ENCODE measurements around the gene SH2D5. TPM values are rescaled to one million over a fixed set of nuclear protein-coding genes. Genes with fewer than 3 reads are reported as not detected.

Gene SH2D5
- total RNA-seq, 1 donor from 2014 or later = 3.4 TPM

DNA sequence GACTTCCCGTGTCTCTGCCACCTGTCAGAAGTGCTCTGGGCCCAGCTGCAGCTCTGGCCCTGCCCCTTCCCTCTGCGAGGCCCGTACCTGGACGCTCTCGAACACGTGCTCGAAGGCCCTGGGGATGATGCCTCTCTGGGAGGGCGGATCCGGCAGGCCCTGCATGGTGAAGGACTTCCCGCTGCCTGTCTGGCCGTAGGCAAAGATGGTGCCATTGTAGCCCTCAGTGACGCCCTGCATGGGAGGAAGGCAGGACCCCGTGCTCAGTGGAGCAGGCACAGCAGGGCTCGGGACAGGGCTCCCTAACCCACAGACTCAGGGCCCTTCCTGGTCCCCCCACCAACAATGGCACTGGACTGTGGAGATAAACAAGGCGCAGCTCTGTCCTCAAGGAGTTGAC lies 17.1 kb downstream of the SH2D5 start:
- DNase-seq (ENCODE audit: low read depth, low spot score) = no peak

DNA sequence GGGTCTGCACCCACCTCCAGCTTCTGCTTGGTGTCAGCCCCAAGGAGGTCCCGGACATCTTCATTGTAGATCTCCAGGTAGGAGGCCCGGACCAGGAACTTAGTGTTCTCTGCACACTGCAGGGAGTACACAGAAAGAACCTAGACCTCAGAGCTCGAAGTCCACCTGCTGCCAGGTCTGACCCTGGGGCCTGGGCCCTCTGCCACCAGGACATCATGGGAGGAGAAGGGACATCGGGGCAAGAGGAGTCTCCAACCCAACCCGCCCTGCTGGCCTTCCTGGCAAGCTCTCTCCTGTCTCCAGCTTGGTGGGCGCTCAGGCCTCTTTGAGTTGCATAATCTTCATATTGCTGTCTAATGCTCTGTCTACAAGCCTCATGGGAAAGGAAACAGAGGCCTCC lies 19.1 kb downstream of the SH2D5 start:
- no peak for DNase-seq (ENCODE audit: low read depth, low spot score)

GRCh38 chr1:20712215-20712577 lies 20.3 kb downstream of the SH2D5 start:
- DNase-seq (ENCODE audit: low read depth, low spot score) = no peak

DNA sequence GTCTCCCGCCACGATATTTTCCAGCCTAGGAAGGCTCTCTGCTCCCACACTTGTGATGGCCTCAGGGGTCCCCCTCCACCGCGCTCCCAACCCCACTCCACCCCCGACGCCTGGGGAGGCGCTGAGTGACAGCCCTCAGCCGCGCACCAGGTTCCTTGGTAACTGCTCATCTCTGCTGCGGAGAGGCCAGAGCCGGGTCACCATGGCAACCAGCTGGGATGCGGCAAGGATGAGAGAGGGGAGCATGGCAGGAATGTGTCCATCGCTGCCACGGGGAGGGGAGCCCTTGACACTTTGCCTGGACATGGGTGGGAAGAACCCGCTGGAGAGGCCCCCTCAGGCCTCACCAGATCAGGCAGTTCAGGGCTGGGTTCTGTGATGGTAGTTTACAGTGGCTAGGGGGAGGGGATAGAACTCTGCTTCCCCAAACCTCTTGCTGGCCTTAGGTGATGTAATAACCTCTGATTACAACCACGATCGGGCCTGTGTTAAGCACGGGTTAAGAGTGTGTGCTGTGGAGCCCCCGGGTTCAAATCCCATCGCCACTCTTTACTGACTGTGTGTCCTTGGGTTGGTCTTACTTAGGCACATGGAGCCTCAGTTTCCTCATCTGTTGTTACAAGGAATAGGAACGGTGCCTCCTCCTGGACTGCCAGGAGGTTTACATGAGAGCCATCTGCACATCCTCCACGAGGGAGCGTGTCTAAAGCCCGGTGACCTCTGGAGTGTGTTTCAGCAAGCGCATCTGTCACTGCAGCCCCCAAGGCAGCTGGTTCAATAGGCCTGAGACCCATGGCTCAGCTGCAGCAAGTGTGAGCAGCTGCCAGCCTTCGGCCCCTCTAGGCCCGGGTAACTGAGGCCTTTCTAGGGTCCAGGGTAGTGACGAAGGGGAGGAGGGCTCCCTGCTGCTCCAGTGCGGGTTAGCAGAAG lies 21.0 kb downstream of the SH2D5 start:
- DNase-seq (ENCODE audit: low read depth, low spot score) = no peak

DNA sequence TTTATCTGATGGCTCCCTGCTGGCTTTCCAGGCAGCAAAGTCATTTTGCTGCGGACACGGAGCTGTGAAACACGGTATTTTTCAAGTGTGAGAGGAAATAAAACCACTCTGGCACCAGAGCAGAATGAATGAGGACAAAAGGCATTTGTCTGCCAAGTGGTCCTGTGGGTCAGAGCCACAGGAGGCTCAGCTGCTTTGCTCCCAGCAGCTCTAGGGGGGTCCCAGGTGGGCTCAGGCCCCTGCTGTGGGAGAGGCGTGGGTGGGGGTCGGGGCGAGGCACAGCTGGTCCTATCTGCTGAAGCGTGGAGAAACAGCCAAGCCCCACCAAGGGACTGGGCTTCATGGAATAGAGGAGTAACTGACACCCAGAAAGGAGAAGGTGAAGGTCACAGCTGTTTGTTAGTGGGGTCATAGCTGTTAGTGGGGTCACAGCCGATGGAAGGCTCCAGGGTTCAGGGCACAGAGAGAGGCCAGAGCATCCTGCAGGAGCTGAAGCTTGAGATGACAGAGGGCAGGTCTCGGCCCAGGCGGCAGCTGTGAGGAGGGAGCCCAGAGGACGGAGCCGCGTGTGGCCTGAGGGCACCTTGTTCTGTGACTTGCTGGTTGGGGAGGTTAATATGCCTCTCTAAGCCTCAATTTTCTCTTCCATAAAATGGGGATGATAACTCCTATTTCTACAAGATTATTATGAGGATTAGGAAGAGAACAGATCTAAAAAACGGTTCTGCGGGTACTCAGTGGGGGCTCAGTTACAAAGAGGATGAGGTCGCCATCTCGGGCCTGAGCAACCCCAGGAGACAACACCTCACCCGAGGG lies 21.8 kb downstream of the SH2D5 start:
- no peak for DNase-seq (ENCODE audit: low read depth, low spot score)

GRCh38 chr1:20709868-20710267 lies 22.6 kb downstream of the SH2D5 start:
- no peak for DNase-seq (ENCODE audit: low read depth, low spot score)

GRCh38 chr1:20708891-20709290 lies 23.6 kb downstream of the SH2D5 start:
- no peak for DNase-seq (ENCODE audit: low read depth, low spot score)

DNA sequence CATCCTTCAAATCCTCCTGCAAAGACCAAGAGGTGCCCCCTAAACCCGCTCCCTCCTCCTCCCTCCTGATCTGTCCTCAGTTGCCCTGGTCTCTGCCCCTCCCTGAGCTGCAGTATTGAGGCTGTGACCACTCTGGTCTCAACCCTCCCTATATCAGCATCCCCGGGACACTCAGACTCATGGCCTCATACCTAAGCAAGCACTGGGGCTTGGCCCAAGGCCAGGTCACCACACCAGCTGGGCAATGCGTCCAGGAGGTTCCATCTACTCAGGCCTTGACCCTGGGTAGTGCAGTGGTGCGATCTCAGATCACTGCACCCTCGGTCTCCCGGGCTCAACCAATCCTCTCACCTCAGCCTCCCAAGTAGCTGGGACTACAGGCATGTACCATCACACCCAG lies 24.4 kb downstream of the SH2D5 start:
- no peak for DNase-seq (ENCODE audit: low read depth, low spot score)

DNA sequence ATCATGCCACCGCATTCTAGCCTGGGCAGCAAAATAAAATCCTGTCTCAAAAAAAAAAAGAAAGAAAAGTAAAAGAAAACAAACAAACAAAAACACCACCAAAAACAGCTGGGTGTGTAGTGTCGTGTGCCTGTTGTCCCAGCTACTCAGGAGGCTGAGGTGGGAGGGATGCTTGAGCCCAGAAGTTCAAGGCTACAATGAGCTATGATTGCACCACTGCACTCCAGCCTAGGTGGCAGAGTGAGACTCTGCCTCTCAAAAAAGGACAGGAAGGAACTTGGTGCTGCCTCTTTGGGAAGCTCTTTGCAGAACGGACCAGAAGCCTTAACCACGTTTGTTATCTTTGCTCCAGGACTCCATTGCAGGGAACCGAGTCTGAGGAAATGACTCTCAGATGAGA lies 25.7 kb downstream of the SH2D5 start:
- no peak for DNase-seq (ENCODE audit: low read depth, low spot score)

- no peak for DNase-seq (ENCODE audit: low read depth, low spot score)
Measured at GRCh38 chr1:20705203-20705755, 27.2 kb downstream of the SH2D5 start.

DNA sequence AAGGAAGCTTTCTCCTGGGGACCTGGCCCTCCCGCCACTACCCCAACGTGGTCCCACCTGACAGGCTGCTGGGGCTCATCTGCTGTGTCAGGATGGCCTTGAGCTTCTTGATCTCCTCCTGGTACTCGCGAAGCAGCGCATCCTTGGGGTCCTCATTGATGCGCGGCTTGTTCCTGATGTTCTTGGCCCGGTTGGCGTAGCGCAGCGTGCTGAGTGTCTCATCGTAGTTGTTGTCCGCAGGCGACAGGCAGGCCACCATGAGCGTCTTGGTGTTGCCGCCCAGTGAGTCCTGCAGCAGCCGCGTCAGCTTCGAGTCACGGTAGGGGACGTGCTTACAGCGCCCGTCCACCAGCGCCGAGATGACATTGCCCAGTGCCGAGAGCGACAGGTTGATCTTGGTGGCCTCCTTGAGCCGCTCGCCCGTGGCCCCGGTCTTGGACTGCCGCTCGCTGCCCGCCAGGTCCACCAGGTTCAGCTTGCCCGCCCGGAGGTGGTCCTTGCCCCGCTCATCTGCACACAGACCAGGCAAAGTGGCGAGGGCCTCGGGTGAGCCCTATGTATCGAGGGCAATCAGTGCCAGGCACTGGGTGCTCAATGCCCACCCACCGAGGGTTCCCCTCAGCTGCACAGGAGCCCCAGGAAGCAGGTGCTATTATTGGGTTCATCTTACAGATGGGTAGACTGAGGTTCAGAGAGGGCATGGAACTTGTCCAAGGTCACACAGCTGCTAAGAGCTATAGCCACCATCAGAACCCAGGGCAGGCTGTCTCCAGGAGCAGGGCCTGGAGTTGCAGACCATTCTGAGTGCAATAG lies 27.9 kb downstream of the SH2D5 start:
- no peak for DNase-seq (ENCODE audit: low read depth, low spot score)

DNA sequence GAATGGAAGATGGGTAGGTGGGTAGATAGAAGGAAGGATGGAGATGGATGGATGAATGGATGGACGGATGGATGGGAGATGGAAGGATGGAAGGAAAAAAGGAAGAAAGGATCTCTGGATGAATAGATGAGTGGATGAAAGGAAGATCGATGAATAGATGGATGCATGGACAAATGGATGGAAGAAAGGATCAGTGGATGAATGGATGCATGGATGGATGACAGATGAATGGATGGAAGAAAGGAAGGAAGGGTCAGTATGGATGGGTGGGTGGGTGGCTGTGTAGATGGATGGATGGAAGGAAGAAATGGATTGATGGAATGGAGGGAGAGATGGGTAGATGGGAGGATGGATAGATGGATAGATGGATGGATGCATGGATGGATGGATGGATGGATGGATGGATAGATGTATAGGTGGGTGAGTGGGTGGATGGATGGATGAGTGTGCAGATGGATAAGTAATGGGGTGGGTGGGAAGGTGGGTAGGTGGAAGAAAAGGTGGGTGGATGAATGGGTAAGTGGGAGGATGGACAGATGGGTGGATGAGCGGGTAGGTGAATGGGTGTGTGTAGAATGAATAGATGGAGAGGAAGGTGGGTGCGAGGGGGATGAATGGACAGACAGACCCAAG lies 29.3 kb downstream of the SH2D5 start:
- no peak for DNase-seq (ENCODE audit: low read depth, low spot score)

DNA sequence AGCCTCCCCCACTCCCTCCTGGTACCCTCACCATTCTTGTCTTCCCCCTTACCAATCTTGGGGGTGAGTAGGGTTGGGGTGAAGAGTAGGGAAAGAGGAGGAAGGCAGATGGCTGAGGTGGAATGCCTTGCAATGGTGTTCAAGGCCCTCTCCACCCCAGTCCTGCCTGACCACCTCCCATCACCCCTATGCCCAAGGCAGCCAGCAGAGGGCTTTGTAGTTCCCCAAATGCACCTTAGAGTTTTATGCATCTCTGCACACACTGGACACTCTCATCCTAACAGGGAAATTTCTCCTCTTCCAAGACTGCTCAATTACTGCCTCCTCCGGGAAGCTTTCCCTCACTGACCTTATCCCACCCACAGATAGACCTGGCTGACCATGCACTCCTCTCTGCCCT lies 30.1 kb downstream of the SH2D5 start:
- no peak for DNase-seq (ENCODE audit: low read depth, low spot score)

GRCh38 chr1:20701847-20702246 lies 30.7 kb downstream of the SH2D5 start:
- no peak for DNase-seq (ENCODE audit: low read depth, low spot score)

GRCh38 chr1:20701446-20701845 lies 31.1 kb downstream of the SH2D5 start:
- no peak for DNase-seq (ENCODE audit: low read depth, low spot score)

DNA sequence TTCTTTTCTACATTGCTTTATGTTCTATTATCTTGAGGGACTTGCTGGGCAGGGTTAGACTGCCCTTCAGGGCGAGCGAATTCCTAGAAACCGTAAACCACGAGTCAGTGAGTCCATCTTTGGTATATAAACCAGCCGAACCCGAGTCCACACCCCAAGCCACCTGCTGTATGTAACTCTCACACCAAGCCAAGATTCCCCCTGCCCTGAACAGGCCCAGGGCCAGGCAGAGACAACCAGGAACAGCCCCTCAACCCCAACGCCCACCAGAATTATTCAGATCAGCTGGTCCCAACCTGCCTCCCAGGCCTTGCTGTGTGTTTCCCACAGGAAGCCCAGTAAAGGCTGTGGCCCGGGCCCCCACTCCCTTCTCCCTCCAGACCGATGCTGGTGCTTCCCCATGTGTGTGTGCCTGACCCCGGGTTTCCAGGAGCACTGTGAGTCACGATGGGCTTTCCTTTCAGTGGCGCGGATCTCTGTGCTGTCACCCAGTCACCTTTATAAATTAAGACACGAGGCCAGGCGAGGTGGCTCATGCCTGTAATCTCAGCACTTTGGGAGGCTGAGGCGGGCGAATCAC lies 31.8 kb downstream of the SH2D5 start:
- no peak for DNase-seq (ENCODE audit: low read depth, low spot score)

DNA sequence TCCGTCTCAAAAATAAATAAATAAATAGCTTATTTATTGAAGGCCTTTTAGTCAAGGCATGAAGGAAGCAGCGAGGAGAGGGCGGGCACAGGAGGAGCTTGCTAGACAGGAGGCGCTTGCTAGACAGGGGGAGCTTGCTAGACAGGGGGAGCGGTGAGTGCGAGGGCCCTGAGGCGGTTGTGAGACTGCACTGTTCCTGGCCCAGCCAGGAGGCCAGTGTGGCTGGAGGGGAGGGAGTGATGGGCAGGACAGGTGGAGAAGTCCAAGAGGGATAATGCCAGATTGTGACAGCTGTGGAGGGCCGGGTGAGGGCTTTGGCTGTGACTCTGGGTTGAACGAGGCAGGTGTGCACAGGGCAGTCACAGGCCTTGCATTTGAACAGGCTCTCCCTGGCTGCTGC lies 32.9 kb downstream of the SH2D5 start:
- DNase-seq (ENCODE audit: low read depth, low spot score) = no peak

GRCh38 chr1:20698195-20698910 lies 34.1 kb downstream of the SH2D5 start:
- DNase-seq (ENCODE audit: low read depth, low spot score) = no peak

DNA sequence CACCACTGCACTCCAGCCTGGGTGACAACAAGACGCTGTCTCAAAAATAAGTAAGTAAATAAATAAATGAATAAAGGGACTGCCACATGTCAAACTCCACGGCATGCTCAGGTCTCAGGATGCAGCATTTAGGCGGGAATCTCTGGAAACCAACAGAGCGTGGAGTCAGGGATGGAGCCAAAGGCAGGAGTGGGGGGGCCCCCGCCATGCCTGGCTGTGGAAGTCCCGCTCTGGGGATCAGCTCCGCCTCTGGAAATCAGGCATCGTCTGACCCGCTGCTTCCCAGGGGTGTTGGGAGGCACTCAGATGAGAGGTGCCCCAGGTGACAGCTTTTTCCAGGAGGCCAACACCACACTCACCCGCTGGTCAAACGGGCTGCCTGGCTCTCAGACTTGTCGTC lies 34.9 kb downstream of the SH2D5 start:
- DNase-seq (ENCODE audit: low read depth, low spot score) = no peak

All from pulmonary artery endothelial cell (primary cell).